Measurements from ENCODE around the gene UCHL3. TPM values are rescaled to one million over a fixed set of nuclear protein-coding genes. Genes with fewer than 3 reads are reported as not detected.

Gene UCHL3
- total RNA-seq, 2 experiments from 2014 or later = 34.7 to 49.5 TPM

GRCh38 chr13:75628801-75629200, 79.2 kb downstream of the UCHL3 start:
- CTCF ChIA-PET (ENCODE audit: unreplicated experiment) = no interaction called here
- Histone ChIP-seq H3K27ac (ENCODE audit: low read depth, low read length, poor library complexity, severe bottlenecking) (no peak overlapping the region), H3K36me3 (ENCODE audit: insufficient read depth, low read length) (0 out of 2 replicates have a peak, but pooled peaks cover 2% of the 10 kb centered on the region), H3K4me1 (ENCODE audit: insufficient read depth, low read length, poor library complexity, severe bottlenecking) (no peaks in the 10 kb centered on the region), H2AFZ (ENCODE audit: low read length) (no peak overlapping the region), H3K9me3 (ENCODE audit: low read length) (no peaks in the 10 kb centered on the region), H3K4me2 (ENCODE audit: low read length) (no peak overlapping the region), H3K9me2 (ENCODE audit: insufficient read depth, low read length) (no peaks in the 10 kb centered on the region), H3K4me3 (ENCODE audit: low read depth, low read length, poor library complexity, severe bottlenecking) (no peak overlapping the region), H4K20me1 (ENCODE audit: insufficient read depth, low read length) (no peaks in the 10 kb centered on the region), H3K79me2 (ENCODE audit: insufficient read depth, low read depth, low read length) (no peaks in the 10 kb centered on the region)
- no peak for DNase-seq (ENCODE audit: low spot score)
- POLR2A ChIA-PET = no interaction called here
- intact Hi-C loops (cut with micrococcal nuclease; ENCODE audit: unreplicated experiment) = no loop called here
- TF ChIP-seq EZH2phosphoT487 (IDR thresholded peaks at IDR 0.05; ENCODE audit: borderline replicate concordance, low read depth, low read length) = no peak
- TF ChIP-seq CTCF (conservative IDR thresholded peaks at IDR 0.05; ENCODE audit: low read length) = no peak
- BruUV-seq (replicated peaks) = no TSS peak

DNA sequence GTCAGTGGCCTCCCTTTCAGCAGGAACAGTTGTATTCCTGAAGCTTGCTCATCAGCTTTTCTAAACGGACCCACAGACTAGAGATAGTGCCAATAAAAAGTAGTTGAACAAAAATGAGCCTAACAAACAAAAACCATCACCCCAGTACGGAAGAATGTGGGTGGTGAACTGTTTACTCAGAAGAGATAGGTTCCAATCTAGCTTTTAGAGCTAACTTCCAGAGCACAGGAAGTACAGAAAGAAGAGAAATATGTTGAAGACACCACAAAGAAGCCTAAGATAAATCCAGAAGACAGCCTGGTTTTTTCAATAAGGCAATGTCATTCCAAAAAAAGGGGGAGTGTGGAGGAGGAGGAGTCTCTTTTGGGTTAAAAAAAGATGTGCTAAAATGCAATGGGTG, 83.7 kb downstream of the UCHL3 start:
- TF ChIP-seq CTCF (conservative IDR thresholded peaks at IDR 0.05; ENCODE audit: low read length) (no peak), EZH2phosphoT487 (IDR thresholded peaks at IDR 0.05; ENCODE audit: borderline replicate concordance, low read depth, low read length) (no peak)
- Histone ChIP-seq H3K9me3 (ENCODE audit: low read length) (no peaks in the 10 kb centered on the region), H2AFZ (ENCODE audit: low read length) (no peak overlapping the region), H4K20me1 (ENCODE audit: insufficient read depth, low read length) (no peaks in the 10 kb centered on the region; the same call in 1 of the 2 replicates), H3K79me2 (ENCODE audit: insufficient read depth, low read depth, low read length) (no peaks in the 10 kb centered on the region), H3K4me1 (ENCODE audit: insufficient read depth, low read length, poor library complexity, severe bottlenecking) (peaks cover 23% of the 10 kb centered on the region), H3K9me2 (ENCODE audit: insufficient read depth, low read length) (no peaks in the 10 kb centered on the region), H3K36me3 (ENCODE audit: insufficient read depth, low read length) (no peaks in the 10 kb centered on the region), H3K27ac (ENCODE audit: low read depth, low read length, poor library complexity, severe bottlenecking) (no peak overlapping the region), H3K4me3 (ENCODE audit: low read depth, low read length, poor library complexity, severe bottlenecking) (no peak overlapping the region), H3K4me2 (ENCODE audit: low read length) (no peak overlapping the region)
- intact Hi-C loops (cut with micrococcal nuclease; ENCODE audit: unreplicated experiment) = no loop called here
- CTCF ChIA-PET (ENCODE audit: unreplicated experiment) = no interaction called here
- no peak for DNase-seq (ENCODE audit: low spot score)
- POLR2A ChIA-PET = interaction anchor here (0.6 to 1.0 kb wide), 3 partner anchors 14 to 717 kb away, joined by 3 to 5 read pairs (median 3); no protein-coding TSS in a partner anchor
- BruUV-seq (replicated peaks) = no TSS peak

GRCh38 chr13:75635101-75635827, 85.7 kb downstream of the UCHL3 start:
- H4K20me1 ChIP-seq (ENCODE audit: insufficient read depth, low read length) = no peaks in the 10 kb centered on the region; the same call in 1 of the 2 replicates
- peak overlapping the region; percentile 71 for H3K4me3 ChIP-seq (ENCODE audit: low read depth, low read length, poor library complexity, severe bottlenecking)
- peak overlapping the region; percentile 86 for H3K4me2 ChIP-seq (ENCODE audit: low read length)
- H3K9me2 ChIP-seq (ENCODE audit: insufficient read depth, low read length) = no peaks in the 10 kb centered on the region
- TF ChIP-seq CTCF (conservative IDR thresholded peaks at IDR 0.05; ENCODE audit: low read length) (no peak), EZH2phosphoT487 (IDR thresholded peaks at IDR 0.05; ENCODE audit: borderline replicate concordance, low read depth, low read length) (no peak)
- H2AFZ ChIP-seq (ENCODE audit: low read length) = peak overlapping the region; percentile 96
- H3K79me2 ChIP-seq (ENCODE audit: insufficient read depth, low read depth, low read length) = no peaks in the 10 kb centered on the region
- intact Hi-C loops (cut with micrococcal nuclease; ENCODE audit: unreplicated experiment) = loop anchor here (5.0 kb wide), 2 partner anchors 153 to 268 kb away; partner anchors contain the start of gene TBC1D4
- no peak for DNase-seq (ENCODE audit: low spot score)
- BruUV-seq (replicated peaks) = no TSS peak
- H3K9me3 ChIP-seq (ENCODE audit: low read length) = no peaks in the 10 kb centered on the region
- H3K4me1 ChIP-seq (ENCODE audit: insufficient read depth, low read length, poor library complexity, severe bottlenecking) = peaks cover 23% of the 10 kb centered on the region
- no peaks in the 10 kb centered on the region for H3K36me3 ChIP-seq (ENCODE audit: insufficient read depth, low read length)
- POLR2A ChIA-PET = interaction anchor here (0.9 kb wide), 1 partner anchor 14 kb away, joined by 4 read pairs; no protein-coding TSS in a partner anchor
- CTCF ChIA-PET (ENCODE audit: unreplicated experiment) = no interaction called here
- H3K27ac ChIP-seq (ENCODE audit: low read depth, low read length, poor library complexity, severe bottlenecking) = no peak overlapping the region
